Endothelial cell of umbilical vein (primary cell): ENCODE measurements around the gene DTD1. TPM values are rescaled to one million over a fixed set of nuclear protein-coding genes. Genes with fewer than 3 reads are reported as not detected.

ENCODE experiments used
- BruUV-seq: library from RNA; stranded (reverse); fragments of 400-500 nt; replicated peaks from 2 replicates; lab custom pipeline; 2021; lab: Mats Ljungman, UMichigan
- CTCF ChIA-PET: fragments of 300-600, 350-600 bp; sonication (Branson Sonifier 250); formaldehyde crosslinking; loops from one replicate; lab custom pipeline; 2021; ENCODE audit warnings: antibody characterized with exemption, inconsistent platforms; lab: Charles Lee
- POLR2A ChIA-PET: fragments of 300-600, 350-600 bp; sonication (Branson Sonifier 250); formaldehyde crosslinking; loops from one replicate; lab custom pipeline; 2021; ENCODE audit warnings: antibody characterized with exemption, inconsistent platforms; lab: Charles Lee
- DNase-seq: peaks from one replicate; pipeline ENCODE4 v3.0.0-alpha.2; 2011; ENCODE audit warnings: low read depth, low spot score
- FAIRE-seq: peaks from 2 replicates; lab custom pipeline; 2011; peaks lifted over from hg19 to GRCh38; lab: Jason Lieb, UNC
- H2AFZ ChIP-seq: 2 replicates; pipeline ENCODE4 v1.6.0; 2012; ENCODE audit warnings: low read depth, low read length, control low read depth, inconsistent platforms
- H3K27ac ChIP-seq: 2 replicates; pipeline ENCODE4 v1.5.1; 2011; ENCODE audit warnings: low read depth, mild to moderate bottlenecking, control low read depth, low read length, moderate library complexity; ENCODE audit not compliant: insufficient read depth
- H3K27me3 ChIP-seq, 2 experiments: 2 replicates each; pipeline versions ENCODE4 v1.6.0 to v1.6.1; 2011; ENCODE audit warnings: low read length in 2 of 2, mixed read lengths in 1 of 2; ENCODE audit not compliant: control insufficient read depth in 2 of 2, insufficient read depth in 2 of 2
- H3K36me3 ChIP-seq, 2 experiments: 2 replicates in 1 of 2; 3 replicates in 1 of 2; pipeline ENCODE4 v1.5.1; 2011; ENCODE audit warnings: low read length in 2 of 2, mild to moderate bottlenecking in 1 of 2, moderate library complexity in 1 of 2; ENCODE audit not compliant: control insufficient read depth in 2 of 2, insufficient read depth in 2 of 2; ENCODE audit errors: extremely low read depth in 1 of 2
- H3K4me1 ChIP-seq: 3 replicates; pipeline ENCODE4 v1.5.1; 2011; ENCODE audit warnings: mild to moderate bottlenecking, low read length; ENCODE audit not compliant: control insufficient read depth, insufficient read depth; ENCODE audit errors: extremely low read depth
- H3K4me2 ChIP-seq: 2 replicates; pipeline ENCODE4 v1.6.1; 2011; ENCODE audit warnings: low read length, control low read depth, mixed read lengths; ENCODE audit not compliant: insufficient read depth
- H3K4me3 ChIP-seq, 3 experiments: fragments of 200-600 bp in 1 of 3; sonication (generic), shearing (Covaris generic) in 1 of 3; replicated peaks in 1 of 3; 2 replicates each; pipeline ENCODE4 v1.5.1; 2011 to 2016; ENCODE audit warnings: control low read depth in 3 of 3, low read length in 3 of 3, mild to moderate bottlenecking in 2 of 3, inconsistent platforms in 1 of 3, low read depth in 1 of 3, moderate library complexity in 1 of 3; ENCODE audit not compliant: insufficient read depth in 1 of 3
- H3K79me2 ChIP-seq: 2 replicates; pipeline ENCODE4 v1.6.0; 2012; ENCODE audit warnings: low read length, inconsistent platforms; ENCODE audit not compliant: control insufficient read depth, insufficient read depth
- H3K9ac ChIP-seq: replicated peaks from 2 replicates; pipeline ENCODE3; 2011; ENCODE audit warnings: low read length, control low read depth; ENCODE audit not compliant: insufficient read depth; ENCODE audit errors: extremely low read depth
- H3K9me1 ChIP-seq: replicated peaks from 3 replicates; pipeline ENCODE4 v1.6.0; 2011; ENCODE audit warnings: mild to moderate bottlenecking, low read length; ENCODE audit not compliant: control insufficient read depth, insufficient read depth; ENCODE audit errors: extremely low read depth
- H3K9me3 ChIP-seq: replicated peaks from 2 replicates; pipeline ENCODE4 v1.5.1; 2012; ENCODE audit warnings: low read length, inconsistent platforms; ENCODE audit not compliant: control insufficient read depth, insufficient read depth
- H4K20me1 ChIP-seq: replicated peaks from 2 replicates; pipeline ENCODE3; 2011; ENCODE audit warnings: mild to moderate bottlenecking, low read length; ENCODE audit not compliant: control insufficient read depth, insufficient read depth; ENCODE audit errors: extremely low read depth
- CTCF ChIP-seq, 2 donors: IDR thresholded peaks; 1 replicate in 1 of 2; 2 replicates in 1 of 2; pipeline ENCODE4 v1.5.1; 2011; ENCODE audit warnings: low read length in 2 of 2, mild to moderate bottlenecking in 2 of 2, moderate library complexity in 2 of 2, control low read depth in 1 of 2, inconsistent platforms in 1 of 2, low read depth in 1 of 2; ENCODE audit not compliant: insufficient read depth in 1 of 2; ENCODE audit errors: extremely low read depth in 1 of 2
- EZH2 ChIP-seq: IDR thresholded peaks from 2 replicates; pipeline ENCODE4 v1.6.1; 2012; ENCODE audit warnings: borderline replicate concordance, low read depth, mild to moderate bottlenecking, moderate library complexity, low read length, inconsistent platforms; ENCODE audit not compliant: severe bottlenecking
- FOS ChIP-seq: IDR thresholded peaks from 2 replicates; pipeline ENCODE4 v1.6.1; 2011; ENCODE audit warnings: mild to moderate bottlenecking, low read length, moderate library complexity, borderline replicate concordance; ENCODE audit not compliant: insufficient read depth
- GATA2 ChIP-seq: IDR thresholded peaks from 2 replicates; pipeline ENCODE4 v1.7.0; 2011; ENCODE audit warnings: low read depth, mild to moderate bottlenecking, moderate library complexity, mixed read lengths, low read length; ENCODE audit not compliant: insufficient read length, insufficient read depth
- JUN ChIP-seq: IDR thresholded peaks from 2 replicates; pipeline ENCODE4 v1.6.1; 2011; ENCODE audit warnings: borderline replicate concordance, low read depth; ENCODE audit not compliant: insufficient read length, insufficient read depth
- MAX ChIP-seq: IDR thresholded peaks from 2 replicates; pipeline ENCODE4 v1.6.1; 2011; ENCODE audit not compliant: insufficient read depth, insufficient read length
- MYC ChIP-seq: IDR thresholded peaks from one replicate; pipeline ENCODE4 v1.6.1; 2011; ENCODE audit warnings: mild to moderate bottlenecking, low read depth, low read length
- POLR2A ChIP-seq: IDR thresholded peaks from 2 replicates; pipeline ENCODE4 v1.6.1; 2012; ENCODE audit warnings: low read depth, mild to moderate bottlenecking, control low read depth, low read length
- POLR2AphosphoS5 ChIP-seq: IDR thresholded peaks from 2 replicates; pipeline ENCODE4 v1.6.1; 2012; ENCODE audit warnings: low read depth, mild to moderate bottlenecking, control low read depth, low read length, moderate library complexity; ENCODE audit not compliant: insufficient read depth
- dilution Hi-C: fragments of 300-500 bp; cut with MboI; formaldehyde crosslinking; loops from one replicate; pipeline ENCODE4 v1.15.0; 2019; ENCODE audit warnings: low sequenced_read_pairs; ENCODE audit not compliant: extremely low pct_ligation_motif_present
- intact Hi-C: fragments of 100-400 bp; cut with micrococcal nuclease; formaldehyde crosslinking; loops from one replicate; pipeline ENCODE4 v1.10.0; 2022
- polyA plus RNA-seq, 4 experiments: library from polyadenylated mRNA; depleted of rRNA in 3 of 4; stranded (reverse) in 3 of 4; unstranded in 1 of 4; fragments of >200 nt; gene quantifications; 2 replicates each; pipeline versions ENCODE4 v1.2.1 to v1.2.3, GENCODE V29; 2011 to 2012; ENCODE audit warnings: missing spikeins in 1 of 4
- total RNA-seq: library from RNA; stranded (reverse); gene quantifications from 2 replicates; pipeline ENCODE4 v1.2.3, GENCODE V29; 2021

Gene DTD1
- total and polyA plus RNA-seq, 2 donors (not counting 3 experiments of a cell fraction or from before 2014, with no cell fraction given), result 48.2 to 50.8 TPM

- no peaks in the 10 kb centered on the region for H4K20me1 ChIP-seq
- no peaks in the 10 kb centered on the region for H3K9me3 ChIP-seq
- CTCF ChIA-PET, result no interaction called here
- H3K27ac ChIP-seq, result peak overlapping the region; percentile 22
- intact Hi-C loops (loop anchor here (1.0 kb wide), 2 partner anchors 20 to 60 kb away; partner anchors contain the start of gene SEC23B), dilution Hi-C loops (no loop called here)
- peak overlapping the region; percentile 68 to 86 (median 72) for H3K4me3 ChIP-seq
- peak overlapping the region; percentile 73 for H3K9ac ChIP-seq
- peaks cover 10% of the 10 kb centered on the region for H3K4me1 ChIP-seq
- peak overlapping the region; percentile 36 for H2AFZ ChIP-seq
- no peaks in the 10 kb centered on the region for H3K27me3 ChIP-seq
- DNase-seq (no peak), FAIRE-seq (no peak)
- no peaks in the 10 kb centered on the region for H3K9me1 ChIP-seq
- no TSS peak for BruUV-seq
- POLR2A ChIA-PET, result no interaction called here
- H3K4me2 ChIP-seq, result peak overlapping the region; percentile 83
- no peaks in the 10 kb centered on the region for H3K36me3 ChIP-seq
- peaks cover 10% of the 10 kb centered on the region for H3K79me2 ChIP-seq
- TF ChIP-seq EZH2 (no peak), JUN (no peak), POLR2A (no peak), GATA2 (no peak), POLR2AphosphoS5 (no peak), CTCF (IDR thresholded peaks at IDR 0.05; ENCODE audit: extremely low read depth in 1 of 2, insufficient read depth in 1 of 2, low read depth in 1 of 2, low read length in 2 of 2) (no peak), MYC (no peak), FOS (no peak), MAX (no peak)
Observed at GRCh38 chr20:18567739-18568091, 20.1 kb upstream of the DTD1 start.
